Hepatocyte (in vitro differentiated cells): ENCODE data around the gene MPG. TPM values are rescaled to one million over a fixed set of nuclear protein-coding genes. Genes with fewer than 3 reads are reported as not detected.

Source experiments
- DNase-seq: peaks from one replicate; pipeline ENCODE4 v3.0.0-alpha.2; 2016; ENCODE audit warnings: low spot score
- H2AFZ ChIP-seq: fragments of 200-600 bp; sonication (generic); 2 replicates; pipeline ENCODE4 v1.6.0; 2016; ENCODE audit warnings: antibody characterized with exemption, mild to moderate bottlenecking
- H3K27ac ChIP-seq: fragments of 200-600 bp; sonication (generic); 2 replicates; pipeline ENCODE4 v1.5.1; 2016; ENCODE audit warnings: mild to moderate bottlenecking
- H3K27me3 ChIP-seq: fragments of 200-600 bp; sonication (generic); 2 replicates; pipeline ENCODE4 v1.6.1; 2016
- H3K36me3 ChIP-seq: fragments of 200-600 bp; sonication (generic); replicated peaks from 2 replicates; pipeline ENCODE4 v1.5.1; 2016; ENCODE audit warnings: low read depth; ENCODE audit not compliant: insufficient read depth
- H3K4me1 ChIP-seq: fragments of 200-600 bp; sonication (generic); 2 replicates; pipeline ENCODE4 v1.5.1; 2016; ENCODE audit warnings: mild to moderate bottlenecking, moderate library complexity; ENCODE audit not compliant: insufficient read depth
- H3K4me2 ChIP-seq: fragments of 200-600 bp; sonication (generic); 2 replicates; pipeline ENCODE4 v1.6.0; 2016
- H3K4me3 ChIP-seq: fragments of 200-600 bp; sonication (generic); 2 replicates; pipeline ENCODE4 v1.5.1; 2016; ENCODE audit warnings: mild to moderate bottlenecking
- H3K79me2 ChIP-seq: fragments of 200-600 bp; sonication (generic); 2 replicates; pipeline ENCODE4 v1.6.0; 2017; ENCODE audit warnings: mild to moderate bottlenecking
- H3K9me2 ChIP-seq: fragments of 200-600 bp; sonication (generic); replicated peaks from 2 replicates; pipeline ENCODE4 v1.6.0; 2017; ENCODE audit warnings: mild to moderate bottlenecking; ENCODE audit not compliant: insufficient read depth
- H3K9me3 ChIP-seq: fragments of 200-600 bp; sonication (generic); 2 replicates; pipeline ENCODE4 v1.5.1; 2016; ENCODE audit warnings: low read depth, mild to moderate bottlenecking
- H4K20me1 ChIP-seq: fragments of 200-600 bp; sonication (generic); 2 replicates; pipeline ENCODE4 v1.6.0; 2016; ENCODE audit warnings: mild to moderate bottlenecking; ENCODE audit not compliant: insufficient read depth, poor library complexity, severe bottlenecking
- EZH2 ChIP-seq: fragments of 200-600 bp; sonication (generic); IDR thresholded peaks from 2 replicates; pipeline ENCODE4 v1.6.1; 2016; ENCODE audit warnings: antibody characterized with exemption, mild to moderate bottlenecking, borderline replicate concordance
- EZH2phosphoT487 ChIP-seq: fragments of 200-600 bp; sonication (generic); IDR thresholded peaks from one replicate; pipeline ENCODE4 v1.6.1; 2018; ENCODE audit warnings: antibody characterized with exemption, mild to moderate bottlenecking, low read depth, moderate library complexity; ENCODE audit not compliant: unreplicated experiment, severe bottlenecking
- WGBS: methylation state at CpG from one replicate; pipeline ENCODE4 v1.1.6; 2016; ENCODE audit warnings: low lambda C conversion rate; ENCODE audit errors: missing lambda C conversion rate; 5-methylcytosine and 5-hydroxymethylcytosine counted together
- polyA plus RNA-seq: library from polyadenylated mRNA; unstranded; fragments of >200 nt; fragmentation: Nextera tagmentation; extraction: Ambion mirVana; gene quantifications from 2 replicates; pipeline ENCODE4 v1.2.1, GENCODE V29; 2016
- total RNA-seq: library from RNA; depleted of rRNA; stranded (reverse); fragments of >200 nt; gene quantifications from 2 replicates; pipeline ENCODE4 v1.2.3, GENCODE V29; 2014
- TF ChIP-seq, protein P1 (sequence below): fragments of 200-600 bp; sonication (generic); IDR thresholded peaks from 2 replicates; pipeline ENCODE4 v1.5.1; 2016; ENCODE audit warnings: antibody characterized with exemption, mild to moderate bottlenecking; ENCODE audit not compliant: poor library complexity

Gene MPG
- total and polyA plus RNA-seq, 2 experiments from 2014 or later, result 67.4 to 83.9 TPM

DNA sequence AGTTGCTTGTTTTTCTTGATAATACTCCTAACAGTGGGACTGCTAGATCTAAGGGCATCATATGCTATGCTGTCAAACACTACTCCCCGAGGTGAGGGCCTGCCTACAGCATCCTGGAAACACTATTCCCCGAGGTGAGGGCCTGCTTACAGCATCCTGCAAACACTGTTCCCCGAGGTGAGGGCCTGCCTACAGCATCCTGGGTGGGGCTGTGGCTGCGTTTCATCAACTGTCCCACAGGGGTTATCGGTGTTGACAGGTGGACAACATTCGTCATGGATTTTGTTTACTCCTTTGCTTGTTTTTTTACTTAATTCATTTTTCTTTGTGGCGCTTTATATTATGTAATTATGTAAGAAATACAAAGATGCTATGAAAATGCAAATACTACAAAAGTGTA lies 38.0 kb downstream of the MPG start:
- H3K27me3 ChIP-seq, result no peaks in the 10 kb centered on the region
- H3K4me1 ChIP-seq, result no peaks in the 10 kb centered on the region
- no peaks in the 10 kb centered on the region for H3K9me2 ChIP-seq
- H4K20me1 ChIP-seq, result no peaks in the 10 kb centered on the region
- no peak overlapping the region for H3K27ac ChIP-seq
- no peaks in the 10 kb centered on the region for H3K36me3 ChIP-seq
- H2AFZ ChIP-seq, result no peak overlapping the region
- no peak overlapping the region for H3K4me3 ChIP-seq
- H3K4me2 ChIP-seq, result no peak overlapping the region
- DNase-seq, result no peak
- 82% methylated on average over 7 of the region's 7 CpGs for WGBS
- no peaks in the 10 kb centered on the region for H3K79me2 ChIP-seq
- no peak for TF ChIP-seq EZH2
- no peak for TF ChIP-seq EZH2phosphoT487
- TF ChIP-seq, protein P1, sequence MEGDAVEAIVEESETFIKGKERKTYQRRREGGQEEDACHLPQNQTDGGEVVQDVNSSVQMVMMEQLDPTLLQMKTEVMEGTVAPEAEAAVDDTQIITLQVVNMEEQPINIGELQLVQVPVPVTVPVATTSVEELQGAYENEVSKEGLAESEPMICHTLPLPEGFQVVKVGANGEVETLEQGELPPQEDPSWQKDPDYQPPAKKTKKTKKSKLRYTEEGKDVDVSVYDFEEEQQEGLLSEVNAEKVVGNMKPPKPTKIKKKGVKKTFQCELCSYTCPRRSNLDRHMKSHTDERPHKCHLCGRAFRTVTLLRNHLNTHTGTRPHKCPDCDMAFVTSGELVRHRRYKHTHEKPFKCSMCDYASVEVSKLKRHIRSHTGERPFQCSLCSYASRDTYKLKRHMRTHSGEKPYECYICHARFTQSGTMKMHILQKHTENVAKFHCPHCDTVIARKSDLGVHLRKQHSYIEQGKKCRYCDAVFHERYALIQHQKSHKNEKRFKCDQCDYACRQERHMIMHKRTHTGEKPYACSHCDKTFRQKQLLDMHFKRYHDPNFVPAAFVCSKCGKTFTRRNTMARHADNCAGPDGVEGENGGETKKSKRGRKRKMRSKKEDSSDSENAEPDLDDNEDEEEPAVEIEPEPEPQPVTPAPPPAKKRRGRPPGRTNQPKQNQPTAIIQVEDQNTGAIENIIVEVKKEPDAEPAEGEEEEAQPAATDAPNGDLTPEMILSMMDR, result no peak
- no peaks in the 10 kb centered on the region for H3K9me3 ChIP-seq

DNA sequence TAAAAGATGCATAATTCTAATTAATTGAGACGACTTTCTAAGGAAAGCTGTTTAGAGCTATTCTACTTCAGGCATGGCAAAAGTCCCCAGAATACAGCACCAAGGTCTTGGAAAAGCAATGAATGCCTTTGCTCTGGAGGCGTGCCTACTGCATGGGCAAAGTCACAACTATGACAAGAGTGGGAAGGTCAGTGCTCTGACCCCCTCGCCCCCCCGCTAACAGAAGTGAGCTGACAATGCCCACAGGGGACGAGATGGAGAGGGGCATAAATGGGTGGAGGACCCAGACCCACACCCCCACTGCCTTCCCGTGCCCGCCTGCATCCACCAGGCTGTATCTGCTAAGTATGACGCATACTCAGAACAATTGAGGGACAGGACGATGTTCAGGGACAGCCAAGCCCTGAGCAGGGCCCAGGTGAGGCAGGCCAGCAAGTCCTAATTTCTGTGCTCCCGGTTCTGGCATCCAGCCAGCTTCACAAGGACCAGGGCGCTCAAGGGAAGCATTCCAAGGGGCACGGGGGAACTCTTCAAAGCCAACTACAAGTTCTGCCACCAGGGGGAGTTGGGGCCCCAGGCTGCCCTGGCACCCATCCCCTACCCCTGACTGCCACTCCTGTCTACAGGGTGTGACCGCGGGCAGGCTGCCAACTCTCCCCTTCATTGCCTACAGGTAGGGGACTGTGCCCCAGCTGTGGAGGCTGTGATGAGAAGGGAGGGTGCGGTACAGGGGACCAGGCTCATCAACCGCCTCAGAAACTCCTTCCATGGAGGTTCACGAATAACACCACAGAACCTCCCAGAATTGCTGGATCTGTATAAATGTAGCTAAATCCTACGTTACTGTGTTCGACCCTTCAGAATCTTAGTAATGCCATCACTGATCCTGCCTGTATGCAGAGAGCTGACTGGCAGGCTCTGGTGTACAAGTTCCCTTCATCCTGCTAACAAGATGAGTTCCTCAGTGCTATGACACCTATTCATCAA lies 39.6 kb downstream of the MPG start:
- no peak for TF ChIP-seq EZH2phosphoT487
- no peak for TF ChIP-seq EZH2
- TF ChIP-seq, protein P1, result peak; percentile 59

DNA sequence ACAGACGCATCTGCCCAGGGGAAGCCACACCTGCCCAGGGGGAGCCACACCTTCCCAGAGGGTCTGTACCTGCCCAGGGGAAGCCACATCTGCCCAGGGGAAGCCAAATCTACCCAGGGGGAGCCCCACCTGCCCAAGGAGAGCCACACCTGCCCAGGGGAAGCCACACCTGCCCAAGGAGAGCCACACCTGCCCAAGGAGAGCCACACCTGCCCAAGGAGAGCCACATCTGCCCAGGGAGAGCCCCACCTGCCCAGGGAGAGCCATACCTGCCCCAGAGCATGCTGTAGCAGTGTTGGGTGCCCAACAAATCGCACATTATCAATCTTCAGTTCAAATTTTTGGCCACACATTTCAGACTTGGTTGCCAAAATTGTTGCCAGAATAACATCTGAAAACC lies 40.8 kb downstream of the MPG start:
- Histone ChIP-seq H3K27ac (no peak overlapping the region), H3K36me3 (no peaks in the 10 kb centered on the region), H3K9me2 (no peaks in the 10 kb centered on the region), H3K9me3 (no peaks in the 10 kb centered on the region), H3K4me1 (no peaks in the 10 kb centered on the region), H3K4me2 (no peak overlapping the region), H3K79me2 (no peaks in the 10 kb centered on the region), H4K20me1 (no peaks in the 10 kb centered on the region), H3K4me3 (no peak overlapping the region), H2AFZ (no peak overlapping the region), H3K27me3 (no peaks in the 10 kb centered on the region)
- WGBS, result 100% methylated on average over 2 of the region's 2 CpGs
- DNase-seq, result no peak
- no peak for TF ChIP-seq EZH2
- TF ChIP-seq EZH2phosphoT487, result no peak
- TF ChIP-seq, protein P1, result no peak

More for the DNA sequence above, 39.6 kb downstream of the MPG start:
- no peaks in the 10 kb centered on the region for H3K9me3 ChIP-seq
- H3K9me2 ChIP-seq, result no peaks in the 10 kb centered on the region
- H3K27ac ChIP-seq, result no peak overlapping the region
- H3K36me3 ChIP-seq, result no peaks in the 10 kb centered on the region
- no peaks in the 10 kb centered on the region for H3K27me3 ChIP-seq
- no peak overlapping the region for H3K4me2 ChIP-seq
- WGBS, result 82% methylated on average over 19 of the region's 19 CpGs
- no peaks in the 10 kb centered on the region for H3K79me2 ChIP-seq
- no peaks in the 10 kb centered on the region for H3K4me1 ChIP-seq
- no peak overlapping the region for H2AFZ ChIP-seq
- no peaks in the 10 kb centered on the region for H4K20me1 ChIP-seq
- DNase-seq, result peak; percentile 74
- H3K4me3 ChIP-seq, result no peak overlapping the region
